Endothelial cell of umbilical vein (primary cell): ENCODE measurements around the gene ZNF627. TPM values are rescaled to one million over a fixed set of nuclear protein-coding genes. Genes with fewer than 3 reads are reported as not detected.
A peak's percentile ranks its signal among the peaks of the same experiment; 100 is the strongest.

Experiments
- BruUV-seq: library from RNA; stranded (reverse); fragments of 400-500 nt; replicated peaks from 2 replicates; lab custom pipeline; 2021; lab: Mats Ljungman, UMichigan
- CTCF ChIA-PET: fragments of 300-600, 350-600 bp; sonication (Branson Sonifier 250); formaldehyde crosslinking; loops from one replicate; lab custom pipeline; 2021; ENCODE audit warnings: antibody characterized with exemption, inconsistent platforms; lab: Charles Lee
- POLR2A ChIA-PET: fragments of 300-600, 350-600 bp; sonication (Branson Sonifier 250); formaldehyde crosslinking; loops from one replicate; lab custom pipeline; 2021; ENCODE audit warnings: antibody characterized with exemption, inconsistent platforms; lab: Charles Lee
- DNase-seq: peaks from one replicate; pipeline ENCODE4 v3.0.0-alpha.2; 2011; ENCODE audit warnings: low read depth, low spot score
- FAIRE-seq: peaks from 2 replicates; lab custom pipeline; 2011; peaks lifted over from hg19 to GRCh38; lab: Jason Lieb, UNC
- H2AFZ ChIP-seq: 2 replicates; pipeline ENCODE4 v1.6.0; 2012; ENCODE audit warnings: low read depth, low read length, control low read depth, inconsistent platforms
- H3K27ac ChIP-seq: 2 replicates; pipeline ENCODE4 v1.5.1; 2011; ENCODE audit warnings: low read depth, mild to moderate bottlenecking, control low read depth, low read length, moderate library complexity; ENCODE audit not compliant: insufficient read depth
- H3K27me3 ChIP-seq, 2 experiments: 2 replicates each; pipeline versions ENCODE4 v1.6.0 to v1.6.1; 2011; ENCODE audit warnings: low read length in 2 of 2, mixed read lengths in 1 of 2; ENCODE audit not compliant: control insufficient read depth in 2 of 2, insufficient read depth in 2 of 2
- H3K36me3 ChIP-seq, 2 experiments: 2 replicates in 1 of 2; 3 replicates in 1 of 2; pipeline ENCODE4 v1.5.1; 2011; ENCODE audit warnings: low read length in 2 of 2, mild to moderate bottlenecking in 1 of 2, moderate library complexity in 1 of 2; ENCODE audit not compliant: control insufficient read depth in 2 of 2, insufficient read depth in 2 of 2; ENCODE audit errors: extremely low read depth in 1 of 2
- H3K4me1 ChIP-seq: 3 replicates; pipeline ENCODE4 v1.5.1; 2011; ENCODE audit warnings: mild to moderate bottlenecking, low read length; ENCODE audit not compliant: control insufficient read depth, insufficient read depth; ENCODE audit errors: extremely low read depth
- H3K4me2 ChIP-seq: 2 replicates; pipeline ENCODE4 v1.6.1; 2011; ENCODE audit warnings: low read length, control low read depth, mixed read lengths; ENCODE audit not compliant: insufficient read depth
- H3K4me3 ChIP-seq, 3 experiments: fragments of 200-600 bp in 1 of 3; sonication (generic), shearing (Covaris generic) in 1 of 3; replicated peaks in 1 of 3; 2 replicates each; pipeline ENCODE4 v1.5.1; 2011 to 2016; ENCODE audit warnings: control low read depth in 3 of 3, low read length in 3 of 3, mild to moderate bottlenecking in 2 of 3, inconsistent platforms in 1 of 3, low read depth in 1 of 3, moderate library complexity in 1 of 3; ENCODE audit not compliant: insufficient read depth in 1 of 3
- H3K79me2 ChIP-seq: 2 replicates; pipeline ENCODE4 v1.6.0; 2012; ENCODE audit warnings: low read length, inconsistent platforms; ENCODE audit not compliant: control insufficient read depth, insufficient read depth
- H3K9ac ChIP-seq: replicated peaks from 2 replicates; pipeline ENCODE3; 2011; ENCODE audit warnings: low read length, control low read depth; ENCODE audit not compliant: insufficient read depth; ENCODE audit errors: extremely low read depth
- H3K9me1 ChIP-seq: replicated peaks from 3 replicates; pipeline ENCODE4 v1.6.0; 2011; ENCODE audit warnings: mild to moderate bottlenecking, low read length; ENCODE audit not compliant: control insufficient read depth, insufficient read depth; ENCODE audit errors: extremely low read depth
- H3K9me3 ChIP-seq: replicated peaks from 2 replicates; pipeline ENCODE4 v1.5.1; 2012; ENCODE audit warnings: low read length, inconsistent platforms; ENCODE audit not compliant: control insufficient read depth, insufficient read depth
- H4K20me1 ChIP-seq: replicated peaks from 2 replicates; pipeline ENCODE3; 2011; ENCODE audit warnings: mild to moderate bottlenecking, low read length; ENCODE audit not compliant: control insufficient read depth, insufficient read depth; ENCODE audit errors: extremely low read depth
- FOS ChIP-seq: IDR thresholded peaks from 2 replicates; pipeline ENCODE4 v1.6.1; 2011; ENCODE audit warnings: mild to moderate bottlenecking, low read length, moderate library complexity, borderline replicate concordance; ENCODE audit not compliant: insufficient read depth
- MYC ChIP-seq: IDR thresholded peaks from one replicate; pipeline ENCODE4 v1.6.1; 2011; ENCODE audit warnings: mild to moderate bottlenecking, low read depth, low read length
- POLR2AphosphoS5 ChIP-seq: IDR thresholded peaks from 2 replicates; pipeline ENCODE4 v1.6.1; 2012; ENCODE audit warnings: low read depth, mild to moderate bottlenecking, control low read depth, low read length, moderate library complexity; ENCODE audit not compliant: insufficient read depth
- dilution Hi-C: fragments of 300-500 bp; cut with MboI; formaldehyde crosslinking; loops from one replicate; pipeline ENCODE4 v1.15.0; 2019; ENCODE audit warnings: low sequenced_read_pairs; ENCODE audit not compliant: extremely low pct_ligation_motif_present
- intact Hi-C: fragments of 100-400 bp; cut with micrococcal nuclease; formaldehyde crosslinking; loops from one replicate; pipeline ENCODE4 v1.10.0; 2022
- polyA plus RNA-seq, 4 experiments: library from polyadenylated mRNA; depleted of rRNA in 3 of 4; stranded (reverse) in 3 of 4; unstranded in 1 of 4; fragments of >200 nt; gene quantifications; 2 replicates each; pipeline versions ENCODE4 v1.2.1 to v1.2.3, GENCODE V29; 2011 to 2012; ENCODE audit warnings: missing spikeins in 1 of 4
- total RNA-seq: library from RNA; stranded (reverse); gene quantifications from 2 replicates; pipeline ENCODE4 v1.2.3, GENCODE V29; 2021
- TF ChIP-seq, protein P1 (sequence below): IDR thresholded peaks from 2 replicates; pipeline ENCODE4 v1.6.1; 2011; ENCODE audit not compliant: insufficient read depth, insufficient read length
- TF ChIP-seq, protein P2 (sequence below), 2 donors: IDR thresholded peaks; 1 replicate in 1 of 2; 2 replicates in 1 of 2; pipeline ENCODE4 v1.5.1; 2011; ENCODE audit warnings: low read length in 2 of 2, mild to moderate bottlenecking in 2 of 2, moderate library complexity in 2 of 2, control low read depth in 1 of 2, inconsistent platforms in 1 of 2, low read depth in 1 of 2; ENCODE audit not compliant: insufficient read depth in 1 of 2; ENCODE audit errors: extremely low read depth in 1 of 2

The ZNF627 gene
- total and polyA plus RNA-seq, 2 donors (not counting 3 experiments of a cell fraction or from before 2014, with no cell fraction given) = 5.6 to 9.7 TPM

DNA sequence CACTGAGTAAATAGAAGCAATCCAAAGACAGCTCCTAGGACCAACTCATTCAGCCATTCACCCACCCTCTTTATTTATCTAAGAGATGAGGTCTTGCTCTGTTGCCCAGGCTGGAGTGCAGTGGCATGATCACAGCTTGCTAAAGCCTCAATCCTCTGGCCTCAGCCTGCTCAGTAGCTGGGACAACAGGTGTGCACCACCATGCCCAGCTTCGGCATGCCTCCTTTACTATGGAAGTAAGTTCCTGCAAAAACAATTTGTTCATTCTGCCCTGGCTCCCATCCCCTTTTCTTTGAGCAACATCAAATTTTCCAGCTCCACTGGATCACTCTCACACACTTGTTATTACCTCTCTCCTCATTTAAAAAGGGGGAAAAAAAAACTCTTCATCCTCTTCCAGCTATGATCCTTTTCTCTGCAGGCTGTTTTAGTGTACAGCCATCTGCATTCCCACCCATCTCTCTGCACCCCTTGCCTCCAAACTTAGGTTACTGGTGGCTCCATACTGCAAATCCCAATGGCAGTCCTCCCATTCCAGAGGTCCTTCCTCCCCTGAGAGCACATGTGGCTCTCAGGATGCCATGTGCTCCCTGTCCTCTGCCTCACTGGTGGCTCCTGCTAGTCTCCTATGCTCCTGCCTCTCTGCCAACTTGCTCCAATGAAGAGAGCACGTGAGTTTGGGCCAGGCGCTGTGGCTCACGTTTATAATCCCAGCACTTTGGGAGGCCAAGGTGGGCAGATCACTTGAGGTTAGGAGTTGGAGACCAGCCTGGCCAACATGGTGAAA is 40.5 kb upstream of the ZNF627 start:
- FAIRE-seq = no peak
- Histone ChIP-seq H3K9me3 (no peaks in the 10 kb centered on the region), H3K36me3 (peaks cover 0 to 20% of the 10 kb centered on the region in 2 experiments), H3K4me3 (no peak overlapping the region), H3K4me2 (no peak overlapping the region), H3K9me1 (no peaks in the 10 kb centered on the region), H2AFZ (no peak overlapping the region), H3K9ac (no peak overlapping the region), H3K4me1 (peaks cover 9% of the 10 kb centered on the region), H3K27ac (no peak overlapping the region), H3K79me2 (peaks cover 24% of the 10 kb centered on the region), H3K27me3 (no peaks in the 10 kb centered on the region), H4K20me1 (no peaks in the 10 kb centered on the region)
- TF ChIP-seq, protein P1, sequence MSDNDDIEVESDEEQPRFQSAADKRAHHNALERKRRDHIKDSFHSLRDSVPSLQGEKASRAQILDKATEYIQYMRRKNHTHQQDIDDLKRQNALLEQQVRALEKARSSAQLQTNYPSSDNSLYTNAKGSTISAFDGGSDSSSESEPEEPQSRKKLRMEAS = peak; percentile 29
- TF ChIP-seq FOS (no peak), POLR2AphosphoS5 (no peak), MYC (no peak)
- TF ChIP-seq, protein P2, sequence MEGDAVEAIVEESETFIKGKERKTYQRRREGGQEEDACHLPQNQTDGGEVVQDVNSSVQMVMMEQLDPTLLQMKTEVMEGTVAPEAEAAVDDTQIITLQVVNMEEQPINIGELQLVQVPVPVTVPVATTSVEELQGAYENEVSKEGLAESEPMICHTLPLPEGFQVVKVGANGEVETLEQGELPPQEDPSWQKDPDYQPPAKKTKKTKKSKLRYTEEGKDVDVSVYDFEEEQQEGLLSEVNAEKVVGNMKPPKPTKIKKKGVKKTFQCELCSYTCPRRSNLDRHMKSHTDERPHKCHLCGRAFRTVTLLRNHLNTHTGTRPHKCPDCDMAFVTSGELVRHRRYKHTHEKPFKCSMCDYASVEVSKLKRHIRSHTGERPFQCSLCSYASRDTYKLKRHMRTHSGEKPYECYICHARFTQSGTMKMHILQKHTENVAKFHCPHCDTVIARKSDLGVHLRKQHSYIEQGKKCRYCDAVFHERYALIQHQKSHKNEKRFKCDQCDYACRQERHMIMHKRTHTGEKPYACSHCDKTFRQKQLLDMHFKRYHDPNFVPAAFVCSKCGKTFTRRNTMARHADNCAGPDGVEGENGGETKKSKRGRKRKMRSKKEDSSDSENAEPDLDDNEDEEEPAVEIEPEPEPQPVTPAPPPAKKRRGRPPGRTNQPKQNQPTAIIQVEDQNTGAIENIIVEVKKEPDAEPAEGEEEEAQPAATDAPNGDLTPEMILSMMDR (IDR thresholded peaks at IDR 0.05; ENCODE audit: extremely low read depth in 1 of 2, insufficient read depth in 1 of 2, low read depth in 1 of 2, low read length in 2 of 2) = no peak
- BruUV-seq = no TSS peak
- ChIA-PET POLR2A (interaction anchor here (0.6 kb wide), 1 partner anchor 23 kb away, joined by 4 read pairs; no protein-coding TSS in a partner anchor), CTCF (no interaction called here)
- intact Hi-C loops = no loop called here
- dilution Hi-C loops = no loop called here
- DNase-seq = no peak
